ENCODE data around the gene TLL1.

TLL1 gene

DNA sequence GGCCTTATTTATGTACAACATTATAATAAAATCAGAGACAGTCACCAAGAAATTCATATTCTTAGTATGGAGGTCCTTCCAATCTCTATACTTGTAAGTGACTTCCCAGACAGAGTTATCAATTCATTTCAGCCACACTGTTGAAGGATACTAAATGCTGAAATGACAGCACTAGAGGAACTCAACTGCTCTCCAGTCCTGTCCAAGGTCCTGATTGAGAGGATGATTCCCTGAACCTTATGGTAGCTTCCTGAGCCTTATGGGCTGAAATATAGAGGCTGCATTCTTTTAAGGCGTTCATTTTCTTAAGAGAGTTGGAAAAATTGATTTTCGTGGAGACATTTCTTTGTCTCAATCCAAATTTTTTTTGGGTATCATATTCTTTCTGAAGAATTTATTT lies 205.9 kb downstream of the TLL1 start:
- DNase-seq (ENCODE audit: low spot score), result no peak
- TF ChIP-seq, protein P1, sequence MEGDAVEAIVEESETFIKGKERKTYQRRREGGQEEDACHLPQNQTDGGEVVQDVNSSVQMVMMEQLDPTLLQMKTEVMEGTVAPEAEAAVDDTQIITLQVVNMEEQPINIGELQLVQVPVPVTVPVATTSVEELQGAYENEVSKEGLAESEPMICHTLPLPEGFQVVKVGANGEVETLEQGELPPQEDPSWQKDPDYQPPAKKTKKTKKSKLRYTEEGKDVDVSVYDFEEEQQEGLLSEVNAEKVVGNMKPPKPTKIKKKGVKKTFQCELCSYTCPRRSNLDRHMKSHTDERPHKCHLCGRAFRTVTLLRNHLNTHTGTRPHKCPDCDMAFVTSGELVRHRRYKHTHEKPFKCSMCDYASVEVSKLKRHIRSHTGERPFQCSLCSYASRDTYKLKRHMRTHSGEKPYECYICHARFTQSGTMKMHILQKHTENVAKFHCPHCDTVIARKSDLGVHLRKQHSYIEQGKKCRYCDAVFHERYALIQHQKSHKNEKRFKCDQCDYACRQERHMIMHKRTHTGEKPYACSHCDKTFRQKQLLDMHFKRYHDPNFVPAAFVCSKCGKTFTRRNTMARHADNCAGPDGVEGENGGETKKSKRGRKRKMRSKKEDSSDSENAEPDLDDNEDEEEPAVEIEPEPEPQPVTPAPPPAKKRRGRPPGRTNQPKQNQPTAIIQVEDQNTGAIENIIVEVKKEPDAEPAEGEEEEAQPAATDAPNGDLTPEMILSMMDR (IDR thresholded peaks at IDR 0.05; ENCODE audit: borderline replicate concordance, control extremely low read depth, extremely low read depth, insufficient read depth, missing control alignments), result no peak
- in situ Hi-C loops (cut with MboI; ENCODE audit: low sequenced_read_pairs, unreplicated experiment), result loop anchor here (25.0 kb wide), 1 partner anchor 542 kb away; no protein-coding TSS in a partner anchor

DNA sequence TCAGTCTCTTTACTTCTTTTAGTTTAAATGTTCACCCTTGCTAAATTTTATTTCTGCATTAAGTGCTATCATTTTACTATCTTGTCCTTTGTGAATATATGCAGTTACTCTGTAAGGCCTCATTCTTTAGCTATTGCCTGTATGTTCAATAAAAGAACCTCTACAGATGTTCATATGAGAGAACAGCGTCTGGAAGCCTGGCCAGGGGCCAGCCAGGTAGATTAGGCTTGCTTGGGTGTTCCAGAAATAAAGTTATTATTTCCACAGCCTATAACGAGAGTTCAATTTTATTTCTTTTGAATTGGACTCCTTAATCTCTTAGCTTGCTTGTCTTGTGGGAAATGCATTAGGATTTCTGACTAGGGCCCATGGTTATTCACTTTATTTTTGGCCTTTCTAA lies 214.5 kb downstream of the TLL1 start:
- TF ChIP-seq, protein P1 (IDR thresholded peaks at IDR 0.05; ENCODE audit: borderline replicate concordance, control extremely low read depth, extremely low read depth, insufficient read depth, missing control alignments), result no peak
- DNase-seq (ENCODE audit: low spot score), result no peak
- in situ Hi-C loops (cut with MboI; ENCODE audit: low sequenced_read_pairs, unreplicated experiment), result loop anchor here (25.0 kb wide), 1 partner anchor 550 kb away; no protein-coding TSS in a partner anchor

DNA sequence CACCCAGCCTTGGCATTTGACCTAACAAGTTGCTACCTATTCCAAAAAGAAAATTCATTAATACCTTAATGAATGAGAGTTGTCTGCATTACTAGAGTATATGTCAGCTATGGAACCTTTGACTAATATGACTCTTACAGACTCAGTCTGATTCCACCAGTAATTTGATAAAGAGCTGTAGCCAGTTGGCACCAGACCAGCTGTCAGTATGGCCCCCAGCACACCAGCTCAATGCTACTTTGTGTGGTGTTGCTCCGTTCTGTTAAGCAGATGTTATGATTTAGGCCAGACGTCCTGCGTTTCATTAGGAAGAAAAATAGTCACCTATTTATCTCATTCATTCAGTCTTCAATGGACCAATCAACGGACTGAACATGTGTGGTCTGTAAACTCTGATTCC lies 215.5 kb downstream of the TLL1 start:
- in situ Hi-C loops (cut with MboI; ENCODE audit: low sequenced_read_pairs, unreplicated experiment), result loop anchor here (25.0 kb wide), 1 partner anchor 551 kb away; no protein-coding TSS in a partner anchor
- no peak for DNase-seq (ENCODE audit: low spot score)
- TF ChIP-seq, protein P1 (IDR thresholded peaks at IDR 0.05; ENCODE audit: borderline replicate concordance, control extremely low read depth, extremely low read depth, insufficient read depth, missing control alignments), result no peak

DNA sequence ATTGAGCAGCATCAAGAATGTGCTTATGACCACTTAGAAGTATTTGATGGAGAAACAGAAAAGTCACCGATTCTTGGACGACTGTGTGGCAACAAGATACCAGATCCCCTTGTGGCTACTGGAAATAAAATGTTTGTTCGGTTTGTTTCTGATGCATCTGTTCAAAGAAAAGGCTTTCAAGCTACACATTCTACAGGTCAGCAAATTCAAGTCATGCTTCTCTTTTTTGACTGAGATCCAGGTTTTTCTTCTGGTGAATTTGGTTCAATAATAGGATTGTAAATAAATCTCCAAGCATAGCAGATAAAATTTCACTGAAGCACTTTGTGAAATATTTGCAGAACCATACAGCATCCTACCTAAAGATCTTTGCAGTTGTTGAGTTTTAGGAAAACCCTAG lies 218.1 kb downstream of the TLL1 start:
- no peak for DNase-seq (ENCODE audit: low spot score)
- in situ Hi-C loops (cut with MboI; ENCODE audit: low sequenced_read_pairs, unreplicated experiment), result loop anchor here (25.0 kb wide), 1 partner anchor 554 kb away; no protein-coding TSS in a partner anchor
- TF ChIP-seq, protein P1 (IDR thresholded peaks at IDR 0.05; ENCODE audit: borderline replicate concordance, control extremely low read depth, extremely low read depth, insufficient read depth, missing control alignments), result no peak

DNA sequence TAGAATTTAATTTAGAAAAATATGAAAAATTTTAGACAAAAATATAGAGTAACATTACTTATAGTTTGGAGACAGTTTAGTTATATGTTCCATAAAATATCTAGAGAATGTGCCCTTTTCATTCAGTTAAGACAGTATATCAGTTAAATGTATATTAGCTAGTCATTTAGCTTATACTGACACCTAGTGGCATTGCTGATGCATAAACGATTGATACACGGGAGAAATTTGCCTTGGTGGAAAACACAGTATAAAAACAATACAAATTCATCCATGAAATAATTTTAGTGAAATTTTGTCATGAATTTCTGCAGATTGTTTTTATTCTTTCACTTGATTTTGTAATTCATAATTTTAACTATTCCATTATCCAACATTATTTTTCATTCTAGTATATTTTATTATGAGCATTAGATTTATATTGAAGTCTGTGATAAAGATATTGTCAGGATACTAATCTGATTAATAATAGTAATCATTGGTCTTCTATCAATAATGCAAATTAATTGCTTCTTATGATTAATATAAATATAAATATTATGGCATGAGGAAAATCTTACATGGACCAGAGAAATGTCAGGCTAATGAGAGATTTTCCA lies 219.0 kb downstream of the TLL1 start:
- TF ChIP-seq, protein P1 (IDR thresholded peaks at IDR 0.05; ENCODE audit: borderline replicate concordance, control extremely low read depth, extremely low read depth, insufficient read depth, missing control alignments), result peak; percentile 31
- in situ Hi-C loops (cut with MboI; ENCODE audit: low sequenced_read_pairs, unreplicated experiment), result loop anchor here (25.0 kb wide), 1 partner anchor 555 kb away; no protein-coding TSS in a partner anchor
- peak; percentile 3 for DNase-seq (ENCODE audit: low spot score)

DNA sequence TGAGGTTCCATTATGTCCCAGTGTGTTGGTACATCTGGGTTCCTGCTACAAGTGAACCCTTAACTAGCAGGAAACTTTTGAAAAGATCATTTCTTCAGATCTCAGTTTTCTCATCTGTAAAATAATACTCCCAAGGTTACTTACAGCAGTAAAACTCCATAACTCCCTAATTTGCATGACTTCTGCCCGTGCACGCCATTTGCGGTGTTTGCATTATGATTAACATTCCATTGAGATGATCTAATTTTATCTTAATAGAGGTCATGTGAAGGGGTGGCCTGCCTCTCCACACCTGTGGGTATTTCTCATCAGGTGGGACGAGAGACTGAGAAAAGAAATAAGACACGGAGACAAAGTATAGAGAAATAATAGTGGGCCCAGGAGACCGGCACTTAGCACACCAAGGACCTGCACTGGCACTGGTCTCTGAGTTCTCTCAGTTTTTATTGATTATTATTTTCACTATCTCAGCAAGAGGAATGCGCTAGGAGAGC lies 219.8 kb downstream of the TLL1 start:
- TF ChIP-seq, protein P1 (IDR thresholded peaks at IDR 0.05; ENCODE audit: borderline replicate concordance, control extremely low read depth, extremely low read depth, insufficient read depth, missing control alignments), result no peak
- in situ Hi-C loops (cut with MboI; ENCODE audit: low sequenced_read_pairs, unreplicated experiment), result loop anchor here (25.0 kb wide), 1 partner anchor 556 kb away; no protein-coding TSS in a partner anchor
- DNase-seq (ENCODE audit: low spot score), result no peak
